GM06990 (cell line): ENCODE results near the gene ZNF592.
A peak's percentile ranks its signal among the peaks of the same experiment; 100 is the strongest.
"Not testable (repeated sequence)": the region's sequence is repeated elsewhere in the genome, so short reads cannot be mapped to it uniquely, and the experiment has no call there.

ENCODE experiments used
- DNase-seq: peaks from one replicate; pipeline ENCODE4 v3.0.0-alpha.2; 2011; ENCODE audit not compliant: insufficient read length; ENCODE audit errors: extremely low read depth
- H3K27me3 ChIP-seq: replicated peaks from 2 replicates; pipeline ENCODE4 v1.6.0; 2011; ENCODE audit warnings: low read length; ENCODE audit not compliant: control insufficient read depth, insufficient read depth
- H3K36me3 ChIP-seq: 2 replicates; pipeline ENCODE4 v1.5.1; 2011; ENCODE audit warnings: low read length; ENCODE audit not compliant: control insufficient read depth, insufficient read depth
- H3K4me3 ChIP-seq: replicated peaks from 2 replicates; pipeline ENCODE4 v1.5.1; 2011; ENCODE audit warnings: low read depth, mild to moderate bottlenecking, control low read depth, low read length
- TF ChIP-seq, protein P1 (sequence below): IDR thresholded peaks from 2 replicates; pipeline ENCODE4 v1.5.1; 2011; ENCODE audit warnings: low read length, control low read depth, mild to moderate bottlenecking, inconsistent platforms; ENCODE audit not compliant: insufficient read depth, poor library complexity, severe bottlenecking

ZNF592 gene

DNA sequence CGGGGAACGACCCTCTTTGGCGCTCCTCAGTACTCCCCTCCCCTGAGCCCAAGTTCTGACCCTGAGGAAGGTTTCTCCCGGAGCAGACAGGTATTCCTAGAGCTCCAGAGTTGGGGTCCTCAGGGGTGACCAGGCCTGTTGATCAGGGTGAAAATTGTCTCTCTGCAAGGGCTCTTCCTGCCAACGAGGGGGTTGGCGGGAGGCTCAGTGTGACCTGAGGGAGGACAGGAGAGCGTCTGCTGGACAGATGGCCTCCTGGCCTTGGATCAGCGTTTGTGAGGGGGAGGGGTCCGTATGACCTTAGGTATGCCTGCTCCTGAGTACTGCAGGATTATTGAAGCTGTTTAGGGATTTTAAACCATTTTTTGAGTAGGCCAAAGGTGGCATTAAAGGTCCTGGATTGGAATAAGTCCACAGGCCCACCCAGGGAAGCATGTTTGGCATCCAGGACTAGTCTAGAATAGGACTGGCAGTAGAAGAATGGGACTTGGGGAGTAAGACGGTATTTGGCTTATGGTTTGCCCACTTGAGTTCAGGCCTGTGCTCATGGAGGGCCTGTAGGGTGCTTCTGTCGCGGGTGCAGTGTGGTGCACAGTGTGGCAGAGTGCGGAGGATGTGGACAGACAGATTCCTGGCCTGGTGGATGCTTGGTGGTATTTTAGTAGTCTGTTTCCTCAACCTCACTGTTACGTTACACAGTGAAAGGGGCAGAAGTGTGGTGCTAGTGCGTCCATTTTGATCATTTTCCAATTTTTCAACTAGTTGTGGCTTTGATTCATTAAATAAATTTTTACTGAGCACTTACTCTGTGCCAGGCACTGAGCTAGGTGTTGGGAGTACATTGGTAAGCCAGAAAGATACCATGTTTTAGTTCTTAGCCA is 959 bp downstream of the ZNF592 start:
- TF ChIP-seq, protein P1, sequence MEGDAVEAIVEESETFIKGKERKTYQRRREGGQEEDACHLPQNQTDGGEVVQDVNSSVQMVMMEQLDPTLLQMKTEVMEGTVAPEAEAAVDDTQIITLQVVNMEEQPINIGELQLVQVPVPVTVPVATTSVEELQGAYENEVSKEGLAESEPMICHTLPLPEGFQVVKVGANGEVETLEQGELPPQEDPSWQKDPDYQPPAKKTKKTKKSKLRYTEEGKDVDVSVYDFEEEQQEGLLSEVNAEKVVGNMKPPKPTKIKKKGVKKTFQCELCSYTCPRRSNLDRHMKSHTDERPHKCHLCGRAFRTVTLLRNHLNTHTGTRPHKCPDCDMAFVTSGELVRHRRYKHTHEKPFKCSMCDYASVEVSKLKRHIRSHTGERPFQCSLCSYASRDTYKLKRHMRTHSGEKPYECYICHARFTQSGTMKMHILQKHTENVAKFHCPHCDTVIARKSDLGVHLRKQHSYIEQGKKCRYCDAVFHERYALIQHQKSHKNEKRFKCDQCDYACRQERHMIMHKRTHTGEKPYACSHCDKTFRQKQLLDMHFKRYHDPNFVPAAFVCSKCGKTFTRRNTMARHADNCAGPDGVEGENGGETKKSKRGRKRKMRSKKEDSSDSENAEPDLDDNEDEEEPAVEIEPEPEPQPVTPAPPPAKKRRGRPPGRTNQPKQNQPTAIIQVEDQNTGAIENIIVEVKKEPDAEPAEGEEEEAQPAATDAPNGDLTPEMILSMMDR: no peak
- peak; percentile 35 for DNase-seq

DNA sequence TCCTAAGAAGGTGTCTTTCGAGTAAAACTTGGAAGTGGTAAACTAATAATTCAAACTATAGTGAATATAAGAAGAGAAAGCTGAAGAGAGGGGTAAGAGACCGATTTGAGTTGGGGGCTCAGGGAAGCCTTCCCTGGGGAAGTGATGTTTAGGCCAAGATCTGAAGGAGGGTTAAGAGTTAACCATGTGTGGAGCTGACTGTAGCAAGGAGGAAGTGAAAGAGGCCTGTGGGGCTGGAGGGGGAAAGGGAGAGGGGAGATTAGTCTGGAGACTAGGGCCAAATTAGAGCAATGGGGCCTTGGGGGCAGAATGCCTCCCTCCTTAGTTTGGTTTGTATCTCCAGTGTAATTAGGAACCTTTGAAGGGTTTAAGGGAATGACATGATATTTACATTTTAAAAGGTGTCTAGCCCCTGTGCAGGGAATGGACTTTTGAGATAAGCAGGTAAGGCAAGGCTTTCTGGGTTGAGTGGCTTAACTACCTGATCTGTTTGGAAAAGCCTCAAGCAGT is 2.2 kb downstream of the ZNF592 start:
- Histone ChIP-seq H3K27me3 (no peaks in the 10 kb centered on the region), H3K36me3 (no peaks in the 10 kb centered on the region), H3K4me3 (peak overlapping the region; percentile 80)
- DNase-seq: peak; percentile 32
- TF ChIP-seq, protein P1: no peak

More for the DNA sequence above, 959 bp downstream of the ZNF592 start:
- H3K27me3 ChIP-seq: no peaks in the 10 kb centered on the region
- H3K36me3 ChIP-seq: no peaks in the 10 kb centered on the region
- peak overlapping the region; percentile 80 for H3K4me3 ChIP-seq

DNA sequence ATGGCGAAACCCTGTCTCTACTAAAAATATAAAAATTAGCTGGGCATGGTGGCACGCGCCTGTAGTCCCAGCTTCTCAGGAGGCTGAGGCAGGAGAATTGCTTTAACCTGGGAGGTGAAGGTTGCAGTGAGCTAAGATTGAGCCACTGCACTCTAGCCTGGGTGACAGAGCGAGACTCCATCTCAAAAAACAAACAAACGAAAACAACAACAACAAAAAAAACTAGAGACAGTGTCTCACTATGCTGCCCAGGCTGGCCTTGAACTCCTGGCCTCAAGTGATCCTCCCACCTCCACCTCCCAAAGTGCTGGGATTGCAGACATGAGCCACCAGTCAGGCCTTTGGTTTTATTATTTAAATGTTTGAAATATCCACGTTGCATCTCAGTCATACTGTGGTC is 3.3 kb downstream of the ZNF592 start:
- H3K27me3 ChIP-seq, DNase-seq, H3K36me3 ChIP-seq, H3K4me3 ChIP-seq: not testable (repeated sequence)

- H3K36me3 ChIP-seq: no peaks in the 10 kb centered on the region
- H3K4me3 ChIP-seq: no peak overlapping the region
- TF ChIP-seq, protein P1: no peak
- DNase-seq: no peak
- no peaks in the 10 kb centered on the region for H3K27me3 ChIP-seq
These were observed 3.8 kb downstream of the ZNF592 start for GRCh38 chr15:84752195-84752594.

- TF ChIP-seq, protein P1: no peak
- Histone ChIP-seq H3K27me3 (no peaks in the 10 kb centered on the region), H3K36me3 (no peaks in the 10 kb centered on the region), H3K4me3 (no peak overlapping the region)
- DNase-seq: no peak
These were observed 4.3 kb downstream of the ZNF592 start for GRCh38 chr15:84752700-84753099.

DNA sequence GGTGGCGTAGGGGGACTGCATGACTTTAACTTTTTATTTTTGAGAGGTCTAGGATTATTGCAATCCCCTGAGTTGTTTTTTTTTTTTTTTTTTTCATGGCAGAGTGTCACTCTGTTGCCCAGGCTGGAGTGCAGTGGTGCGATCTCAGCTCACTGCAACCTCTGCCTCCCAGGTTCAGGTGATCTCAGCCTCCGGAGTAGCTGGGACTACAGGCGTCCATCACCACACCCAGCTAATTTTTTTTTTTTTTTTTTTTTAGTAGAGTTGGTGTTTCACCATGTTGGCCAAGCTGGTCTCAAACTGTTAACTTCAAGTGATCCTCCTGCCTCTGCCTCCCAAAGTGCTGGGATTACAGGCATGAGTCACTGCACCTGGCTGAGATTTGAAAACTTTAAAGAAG is 6.5 kb downstream of the ZNF592 start:
- H3K27me3 ChIP-seq, H3K4me3 ChIP-seq, DNase-seq, H3K36me3 ChIP-seq: not testable (repeated sequence)
